Parathyroid adenoma (tissue), 2 donors: ENCODE results near the gene STRN4.

Experiments
- H2AFZ ChIP-seq: fragments of 300-600 bp; sonication (generic); one replicate; pipeline ENCODE4 v1.7.0; 2017; ENCODE audit warnings: antibody characterized with exemption, mild to moderate bottlenecking
- H3K27ac ChIP-seq: fragments of 300-600 bp; sonication (generic); one replicate; pipeline ENCODE4 v1.7.0; 2017
- H3K27me3 ChIP-seq: fragments of 300-600 bp; sonication (generic); one replicate; pipeline ENCODE4 v1.7.0; 2017; ENCODE audit warnings: low read length; ENCODE audit not compliant: control insufficient read depth, insufficient read depth
- H3K36me3 ChIP-seq: fragments of 300-600 bp; sonication (generic); one replicate; pipeline ENCODE4 v1.7.0; 2017; ENCODE audit warnings: low read length; ENCODE audit not compliant: control insufficient read depth, insufficient read depth
- H3K4me1 ChIP-seq: fragments of 300-600 bp; sonication (generic); one replicate; pipeline ENCODE4 v1.7.0; 2017; ENCODE audit warnings: control low read depth
- H3K4me2 ChIP-seq: fragments of 300-600 bp; sonication (generic); one replicate; pipeline ENCODE4 v1.7.0; 2017; ENCODE audit warnings: low read length
- H3K4me3 ChIP-seq: fragments of 300-600 bp; sonication (generic); one replicate; pipeline ENCODE4 v1.7.0; 2017; ENCODE audit warnings: low read depth, low read length
- H3K79me2 ChIP-seq: fragments of 300-600 bp; sonication (generic); one replicate; pipeline ENCODE4 v1.7.0; 2017; ENCODE audit warnings: control low read depth
- H3K9ac ChIP-seq: fragments of 300-600 bp; sonication (generic); one replicate; pipeline ENCODE4 v1.7.0; 2017; ENCODE audit warnings: mild to moderate bottlenecking
- H3K9me3 ChIP-seq: fragments of 300-600 bp; sonication (generic); one replicate; pipeline ENCODE4 v1.7.0; 2017; ENCODE audit warnings: low read length; ENCODE audit not compliant: control insufficient read depth
- CTCF ChIP-seq: fragments of 300-600 bp; sonication (generic); IDR thresholded peaks from one replicate; pipeline ENCODE4 v1.7.0; 2017; ENCODE audit warnings: antibody characterized with exemption, mild to moderate bottlenecking
- donor health status: primary hyperparathyroidism.

Gene STRN4

GRCh38 chr19:46732172-46732938 is 13.9 kb downstream of the STRN4 start:
- Histone ChIP-seq H2AFZ (no peak overlapping the region), H3K4me3 (no peak overlapping the region), H3K36me3 (no peaks in the 10 kb centered on the region), H3K27ac (no peak overlapping the region), H3K9ac (no peak overlapping the region), H3K79me2 (peaks cover 4% of the 10 kb centered on the region), H3K4me1 (no peaks in the 10 kb centered on the region), H3K4me2 (no peak overlapping the region), H3K27me3 (no peaks in the 10 kb centered on the region), H3K9me3 (no peaks in the 10 kb centered on the region)
- TF ChIP-seq CTCF = no peak

GRCh38 chr19:46731584-46731983 is 14.7 kb downstream of the STRN4 start:
- H3K4me1 ChIP-seq = no peaks in the 10 kb centered on the region
- H3K27me3 ChIP-seq = no peaks in the 10 kb centered on the region
- H3K9me3 ChIP-seq = no peaks in the 10 kb centered on the region
- H3K4me3 ChIP-seq = no peak overlapping the region
- H3K79me2 ChIP-seq = peaks cover 4% of the 10 kb centered on the region
- no peak overlapping the region for H2AFZ ChIP-seq
- TF ChIP-seq CTCF = no peak
- H3K36me3 ChIP-seq = no peaks in the 10 kb centered on the region
- H3K4me2 ChIP-seq = no peak overlapping the region
- H3K9ac ChIP-seq = no peak overlapping the region
- H3K27ac ChIP-seq = no peak overlapping the region

- Histone ChIP-seq H3K27ac (no peak overlapping the region), H3K4me1 (no peaks in the 10 kb centered on the region), H3K4me3 (no peak overlapping the region), H3K9me3 (no peaks in the 10 kb centered on the region), H3K27me3 (no peaks in the 10 kb centered on the region), H2AFZ (no peak overlapping the region), H3K9ac (no peak overlapping the region), H3K4me2 (no peak overlapping the region), H3K36me3 (no peaks in the 10 kb centered on the region), H3K79me2 (peaks cover 4% of the 10 kb centered on the region)
- no peak for TF ChIP-seq CTCF
Observed at GRCh38 chr19:46731007-46731501, 15.2 kb downstream of the STRN4 start.

GRCh38 chr19:46730595-46730994 is 15.7 kb downstream of the STRN4 start:
- no peaks in the 10 kb centered on the region for H3K4me1 ChIP-seq
- H3K79me2 ChIP-seq = peaks cover 2% of the 10 kb centered on the region

More at GRCh38 chr19:46730595-46730994, 15.7 kb downstream of the STRN4 start:
- Histone ChIP-seq H3K9me3 (no peaks in the 10 kb centered on the region), H3K36me3 (no peaks in the 10 kb centered on the region), H3K4me2 (no peak overlapping the region), H3K9ac (no peak overlapping the region), H3K27me3 (no peaks in the 10 kb centered on the region), H2AFZ (no peak overlapping the region), H3K4me3 (no peak overlapping the region), H3K27ac (no peak overlapping the region)
- no peak for TF ChIP-seq CTCF
